ENCODE measurements around the gene KCTD16.

The KCTD16 gene

GRCh38 chr5:144333336-144333920 is 162.8 kb downstream of the KCTD16 start:
- no peak for DNase-seq (ENCODE audit: low spot score)

- no peak for DNase-seq (ENCODE audit: low spot score)
These were observed 164.9 kb downstream of the KCTD16 start for GRCh38 chr5:144335561-144335960.

DNA sequence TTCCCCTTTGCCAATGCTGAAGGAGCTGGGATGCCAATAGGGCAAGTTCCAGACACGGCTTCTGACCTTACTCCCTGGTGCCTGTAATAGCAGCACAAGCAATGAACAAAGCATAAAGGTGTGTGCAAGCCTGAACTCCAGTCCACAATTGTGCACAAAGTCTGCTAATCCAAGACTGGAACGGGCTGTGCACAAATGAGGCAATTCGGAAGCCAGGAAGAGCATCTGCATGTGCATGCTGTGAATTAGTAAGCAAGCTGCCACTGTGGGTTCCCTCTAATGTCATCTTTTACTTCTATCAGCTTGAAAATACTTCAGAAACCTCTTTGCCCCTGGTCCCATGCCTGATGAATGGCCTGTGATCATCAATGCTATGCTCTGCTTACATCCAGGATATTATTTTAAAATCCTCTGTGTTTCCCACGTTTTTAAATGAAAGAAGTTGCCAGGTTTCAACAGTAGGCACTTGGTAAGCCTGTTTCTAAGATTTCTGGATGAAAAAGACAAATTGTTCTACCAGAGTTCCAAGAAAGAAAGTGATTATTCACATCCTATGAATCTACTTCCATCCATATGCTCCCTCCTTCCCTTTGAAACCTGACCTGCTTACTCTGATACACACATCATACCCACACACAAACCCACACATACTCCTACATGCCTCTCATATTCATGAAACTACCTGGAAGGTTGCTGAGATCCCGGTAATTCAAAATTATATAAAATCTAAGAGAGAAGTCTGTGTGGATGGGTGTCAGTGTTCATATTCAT is 165.7 kb downstream of the KCTD16 start:
- no peak for DNase-seq (ENCODE audit: low spot score)

DNA sequence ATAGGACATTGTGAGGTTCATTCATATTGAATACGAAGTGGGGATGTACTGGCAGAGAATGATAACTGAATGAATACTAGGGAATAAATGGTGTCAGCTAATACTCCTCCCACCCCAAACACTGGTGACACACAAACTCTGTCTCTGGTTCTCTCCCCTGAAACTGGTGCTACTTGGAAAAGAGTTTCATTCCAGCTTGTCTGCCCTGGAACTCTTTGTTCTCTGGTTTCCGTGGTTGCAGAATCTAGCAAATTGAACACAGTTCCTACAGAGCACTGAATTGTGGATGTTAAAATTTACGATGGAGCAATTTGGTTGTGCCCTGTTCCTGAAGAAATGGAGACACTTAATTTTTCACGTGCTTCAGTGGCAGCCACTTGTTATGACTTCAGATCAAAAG is 181.7 kb downstream of the KCTD16 start:
- DNase-seq (ENCODE audit: low spot score), result no peak

GRCh38 chr5:144352732-144353317 is 182.2 kb downstream of the KCTD16 start:
- DNase-seq (ENCODE audit: low spot score), result no peak

GRCh38 chr5:144356489-144356888 is 185.8 kb downstream of the KCTD16 start:
- no peak for DNase-seq (ENCODE audit: low spot score)

DNA sequence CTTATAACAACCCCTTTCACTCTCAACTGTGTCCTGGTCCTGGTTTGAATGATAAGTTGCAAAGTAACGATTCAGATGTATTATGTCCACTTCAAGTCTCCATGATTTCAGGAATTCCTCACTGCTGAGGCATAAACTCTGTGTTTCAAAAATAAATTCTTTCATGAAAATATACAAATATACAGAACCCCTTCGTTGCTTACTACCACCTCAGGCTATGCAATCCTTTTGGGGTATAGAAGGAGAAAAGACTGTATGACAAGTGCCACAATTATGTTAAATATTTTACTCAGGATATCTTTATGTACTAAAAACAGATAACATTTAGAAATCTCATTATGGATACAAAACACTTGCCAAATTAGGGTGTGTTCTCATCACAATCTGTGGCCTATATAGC is 190.7 kb downstream of the KCTD16 start:
- no peak for DNase-seq (ENCODE audit: low spot score)

DNA sequence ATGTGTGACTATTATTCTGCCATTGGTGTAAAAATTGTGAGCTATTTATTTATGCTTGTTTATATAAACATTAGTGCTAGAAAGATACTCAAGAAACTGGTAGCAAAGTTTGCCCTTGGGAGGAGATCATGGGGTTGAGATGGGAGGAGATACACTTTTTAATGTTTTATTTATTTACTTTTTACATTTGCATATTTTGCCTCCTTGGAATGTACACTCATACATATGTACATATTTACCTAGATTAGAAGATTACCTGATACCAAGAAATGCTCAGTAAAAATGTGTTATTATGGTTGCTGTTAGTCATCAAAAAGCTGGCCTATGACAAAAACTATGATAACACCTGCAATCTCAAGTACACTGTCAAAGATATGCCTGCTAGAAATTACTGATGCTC is 195.2 kb downstream of the KCTD16 start:
- no peak for DNase-seq (ENCODE audit: low spot score)

- no peak for DNase-seq (ENCODE audit: low spot score)
These were observed 197.3 kb downstream of the KCTD16 start for GRCh38 chr5:144367991-144368390.

DNA sequence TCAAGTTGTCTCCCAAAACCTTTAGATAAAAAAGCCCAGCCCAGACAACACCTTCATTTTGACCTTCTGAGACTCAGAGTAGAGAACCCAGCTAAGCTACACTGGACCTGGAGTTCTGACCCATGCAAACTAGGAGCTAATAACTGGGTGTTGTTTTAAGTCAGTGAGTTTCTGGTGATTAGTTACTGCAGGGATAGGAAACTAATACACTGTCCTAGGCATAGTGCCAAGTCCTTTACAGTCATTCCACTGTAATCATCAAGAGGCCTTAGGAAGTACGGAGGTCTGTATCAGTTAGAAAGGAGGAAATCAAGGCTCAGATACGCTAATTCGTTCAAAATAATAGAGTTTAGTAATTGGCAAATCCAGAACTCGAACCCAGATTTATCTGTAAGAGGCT is 197.9 kb downstream of the KCTD16 start:
- no peak for DNase-seq (ENCODE audit: low spot score)

GRCh38 chr5:144369006-144369405 is 198.3 kb downstream of the KCTD16 start:
- DNase-seq (ENCODE audit: low spot score), result no peak

GRCh38 chr5:144370273-144370672 is 199.6 kb downstream of the KCTD16 start:
- no peak for DNase-seq (ENCODE audit: low spot score)

- DNase-seq (ENCODE audit: low spot score), result no peak
These were observed 204.0 kb downstream of the KCTD16 start for GRCh38 chr5:144374637-144375036.

GRCh38 chr5:144377207-144377606 is 206.5 kb downstream of the KCTD16 start:
- no peak for DNase-seq (ENCODE audit: low spot score)

- no peak for DNase-seq (ENCODE audit: low spot score)
These were observed 208.0 kb downstream of the KCTD16 start for GRCh38 chr5:144378681-144379080.

- no peak for DNase-seq (ENCODE audit: low spot score)
These were observed 214.9 kb downstream of the KCTD16 start for GRCh38 chr5:144385597-144385996.

GRCh38 chr5:144386315-144386714 is 215.6 kb downstream of the KCTD16 start:
- no peak for DNase-seq (ENCODE audit: low spot score)

DNA sequence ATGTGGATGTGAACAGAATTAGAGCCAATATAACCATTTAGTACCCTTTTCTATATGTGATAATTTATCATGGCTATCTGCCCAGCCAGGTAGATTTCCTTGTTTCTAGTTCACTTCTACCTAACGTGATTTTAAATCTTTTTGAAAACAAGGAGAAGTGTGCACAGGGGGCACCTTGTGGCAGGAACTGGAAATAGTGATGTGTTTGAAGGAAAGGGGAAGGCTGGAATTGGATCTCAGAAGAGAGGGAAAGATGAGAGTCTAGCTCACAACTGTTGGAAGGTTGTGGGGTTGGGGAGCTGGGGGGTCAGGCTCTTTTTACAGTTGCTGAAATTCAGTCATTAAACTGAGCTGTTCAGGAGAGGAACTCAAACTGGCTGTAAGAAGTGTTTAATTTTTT is 219.5 kb downstream of the KCTD16 start:
- DNase-seq (ENCODE audit: low spot score), result no peak

DNA sequence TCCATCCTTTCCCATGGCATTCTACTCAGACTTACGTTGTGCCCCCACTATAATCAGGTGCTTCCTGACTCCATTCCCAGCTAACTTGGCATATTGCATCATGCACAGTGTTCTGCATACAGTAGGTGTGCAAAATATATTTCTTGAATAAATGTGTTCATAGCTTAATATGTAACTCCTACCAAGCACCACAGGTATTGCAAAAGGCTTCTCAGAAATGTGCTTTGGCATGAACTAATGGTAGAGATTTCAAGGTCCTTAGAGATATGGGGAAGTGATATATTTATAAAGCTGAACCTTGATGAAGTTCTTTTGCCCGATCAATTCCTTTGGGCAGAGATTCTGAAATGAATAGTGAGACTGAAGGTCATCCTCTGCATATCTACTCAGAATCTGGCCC is 220.4 kb downstream of the KCTD16 start:
- no peak for DNase-seq (ENCODE audit: low spot score)

DNA sequence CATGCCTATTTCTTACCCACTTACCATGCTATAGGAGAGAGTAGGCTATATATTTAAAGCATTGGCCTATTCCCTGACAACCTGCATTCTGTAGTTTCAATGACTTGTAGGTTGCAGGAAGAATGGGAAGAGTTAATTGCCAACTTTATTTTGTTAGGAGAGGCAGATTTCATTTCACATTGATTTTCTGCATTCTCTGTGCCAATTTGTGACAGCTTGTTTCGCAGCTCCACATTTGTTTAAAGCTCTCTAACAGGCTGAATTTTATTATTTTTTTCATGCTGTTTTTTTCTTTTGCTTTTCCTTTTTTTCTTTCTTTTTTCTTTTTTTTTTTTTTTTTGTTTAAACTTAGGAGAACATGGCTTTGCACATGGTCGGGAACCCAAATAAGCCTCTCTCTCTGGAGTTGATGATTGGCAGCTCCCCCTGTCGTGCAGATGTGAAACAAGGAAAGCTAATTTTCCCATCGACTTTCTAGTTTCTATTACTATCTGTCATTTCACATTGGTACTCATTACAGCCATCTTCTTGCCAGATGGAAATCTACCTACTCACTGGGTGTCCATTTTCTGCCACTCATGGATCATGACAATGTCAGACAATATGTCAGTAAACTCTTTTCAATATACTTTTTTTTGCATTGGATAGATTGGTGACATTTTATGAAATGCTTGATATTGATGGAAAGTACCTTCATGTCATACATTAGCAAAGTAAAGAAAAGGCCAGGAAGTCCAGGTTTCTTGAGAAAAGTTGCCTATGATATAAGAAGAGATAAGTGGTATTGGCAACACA is 223.2 kb downstream of the KCTD16 start:
- DNase-seq (ENCODE audit: low spot score), result peak; percentile 1

- no peak for DNase-seq (ENCODE audit: low spot score)
These were observed 225.0 kb downstream of the KCTD16 start for GRCh38 chr5:144395704-144396103.

- no peak for DNase-seq (ENCODE audit: low spot score)
These were observed 232.4 kb downstream of the KCTD16 start for GRCh38 chr5:144403058-144403457.
